PC-3 (cell line): ENCODE results near the gene CPOX.

Experiments used
- EZH2 ChIP-seq: fragments of 300-600 bp; sonication (generic); IDR thresholded peaks from one replicate; pipeline ENCODE4 v1.6.1; 2017; ENCODE audit warnings: antibody characterized with exemption, mild to moderate bottlenecking, low read length; ENCODE audit not compliant: unreplicated experiment
- TF ChIP-seq, protein P1 (sequence below): fragments of 300-600 bp; sonication (generic); conservative IDR thresholded peaks from 2 replicates; pipeline ENCODE4 v1.5.1; 2017; ENCODE audit warnings: antibody characterized with exemption, low read depth, mild to moderate bottlenecking, low read length

DNA sequence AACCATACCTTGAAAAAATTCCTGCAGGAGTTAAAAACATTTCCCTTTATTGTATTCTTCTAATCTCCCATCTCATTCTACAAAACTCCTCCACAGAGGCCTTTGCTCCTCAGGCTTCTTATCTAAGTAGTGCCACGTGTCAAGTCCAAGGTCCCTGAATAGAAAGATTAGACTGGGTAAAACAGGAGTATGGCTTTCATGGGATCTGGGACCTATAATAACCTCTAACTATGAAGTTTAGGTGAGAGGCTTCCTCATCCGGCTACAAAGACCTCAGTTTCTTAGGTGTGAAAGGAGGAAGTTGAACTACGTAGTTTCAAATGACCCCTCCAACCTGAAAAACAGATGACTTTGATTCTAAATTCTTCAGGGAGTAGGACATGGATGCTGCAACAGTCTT is 41.7 kb downstream of the CPOX start:
- TF ChIP-seq, protein P1, sequence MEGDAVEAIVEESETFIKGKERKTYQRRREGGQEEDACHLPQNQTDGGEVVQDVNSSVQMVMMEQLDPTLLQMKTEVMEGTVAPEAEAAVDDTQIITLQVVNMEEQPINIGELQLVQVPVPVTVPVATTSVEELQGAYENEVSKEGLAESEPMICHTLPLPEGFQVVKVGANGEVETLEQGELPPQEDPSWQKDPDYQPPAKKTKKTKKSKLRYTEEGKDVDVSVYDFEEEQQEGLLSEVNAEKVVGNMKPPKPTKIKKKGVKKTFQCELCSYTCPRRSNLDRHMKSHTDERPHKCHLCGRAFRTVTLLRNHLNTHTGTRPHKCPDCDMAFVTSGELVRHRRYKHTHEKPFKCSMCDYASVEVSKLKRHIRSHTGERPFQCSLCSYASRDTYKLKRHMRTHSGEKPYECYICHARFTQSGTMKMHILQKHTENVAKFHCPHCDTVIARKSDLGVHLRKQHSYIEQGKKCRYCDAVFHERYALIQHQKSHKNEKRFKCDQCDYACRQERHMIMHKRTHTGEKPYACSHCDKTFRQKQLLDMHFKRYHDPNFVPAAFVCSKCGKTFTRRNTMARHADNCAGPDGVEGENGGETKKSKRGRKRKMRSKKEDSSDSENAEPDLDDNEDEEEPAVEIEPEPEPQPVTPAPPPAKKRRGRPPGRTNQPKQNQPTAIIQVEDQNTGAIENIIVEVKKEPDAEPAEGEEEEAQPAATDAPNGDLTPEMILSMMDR: no peak
- no peak for TF ChIP-seq EZH2
